PC-3 (cell line): ENCODE data around the gene PPP1R15A. TPM values are rescaled to one million over a fixed set of nuclear protein-coding genes. Genes with fewer than 3 reads are reported as not detected.

Source experiments
- ATAC-seq: fragments of 200-7000 bp; cut with Tn5 transposase; 2 replicates; pipeline ENCODE4 v1.9.1; 2020; ENCODE audit warnings: mild to moderate bottlenecking, moderate library complexity
- BruUV-seq: library from RNA; stranded (reverse); fragments of 400-500 nt; replicated peaks from 2 replicates; lab custom pipeline; 2021; lab: Mats Ljungman, UMichigan
- CTCF ChIA-PET: fragments of 300-600 bp; sonication (Branson Sonifier 250); formaldehyde crosslinking; loops from one replicate; lab custom pipeline; 2022; ENCODE audit warnings: antibody characterized with exemption; lab: Charles Lee
- POLR2A ChIA-PET: fragments of 300-600 bp; sonication (Branson Sonifier 250); formaldehyde crosslinking; loops from one replicate; lab custom pipeline; 2022; ENCODE audit warnings: antibody characterized with exemption; ENCODE audit not compliant: unreplicated experiment; lab: Charles Lee
- DNase-seq: peaks from one replicate; pipeline ENCODE4 v3.0.0-alpha.2; 2015
- H2AFZ ChIP-seq: fragments of 300-600 bp; sonication (generic); 2 replicates; pipeline ENCODE4 v1.6.0; 2016; ENCODE audit warnings: antibody characterized with exemption, low read length
- H3F3A ChIP-seq: fragments of 300-600 bp; sonication (generic); one replicate; pipeline ENCODE4 v1.6.0; 2017; ENCODE audit warnings: antibody characterized with exemption, low read length, control low read depth, mild to moderate bottlenecking; ENCODE audit not compliant: unreplicated experiment
- H3K27ac ChIP-seq: fragments of 300-600 bp; sonication (generic); 2 replicates; pipeline ENCODE4 v1.5.1; 2016; ENCODE audit warnings: mild to moderate bottlenecking, low read length
- H3K27me3 ChIP-seq: fragments of 300-600 bp; sonication (generic); 2 replicates; pipeline ENCODE4 v1.6.1; 2016; ENCODE audit warnings: low read length, mixed read lengths
- H3K36me3 ChIP-seq: fragments of 300-600 bp; sonication (generic); 2 replicates; pipeline ENCODE4 v1.6.1; 2016; ENCODE audit warnings: low read depth, mixed run types, low read length, mixed read lengths
- H3K4me1 ChIP-seq: fragments of 300-600 bp; sonication (generic); 2 replicates; pipeline ENCODE4 v1.5.1; 2016; ENCODE audit warnings: low read length; ENCODE audit not compliant: insufficient read depth
- H3K4me2 ChIP-seq: fragments of 300-600 bp; sonication (generic); 2 replicates; pipeline ENCODE4 v1.6.0; 2016; ENCODE audit warnings: low read length
- H3K4me3 ChIP-seq: fragments of 300-600 bp; sonication (generic); 2 replicates; pipeline ENCODE4 v1.5.1; 2016; ENCODE audit warnings: mild to moderate bottlenecking, low read length, mixed read lengths
- H3K79me2 ChIP-seq: fragments of 300-600 bp; sonication (generic); 2 replicates; pipeline ENCODE4 v1.6.1; 2017; ENCODE audit warnings: low read length, mixed read lengths
- H3K9ac ChIP-seq: fragments of 300-600 bp; sonication (generic); 2 replicates; pipeline ENCODE4 v1.6.0; 2016; ENCODE audit warnings: mild to moderate bottlenecking, low read length
- H3K9me2 ChIP-seq: fragments of 300-600 bp; sonication (generic); replicated peaks from 2 replicates; pipeline ENCODE4 v1.6.1; 2016; ENCODE audit warnings: mixed run types, low read length, mixed read lengths
- H3K9me3 ChIP-seq: fragments of 300-600 bp; sonication (generic); 2 replicates; pipeline ENCODE4 v1.6.1; 2016; ENCODE audit warnings: low read length, mixed read lengths
- H4K20me1 ChIP-seq: fragments of 300-600 bp; sonication (generic); 2 replicates; pipeline ENCODE4 v1.6.1; 2016; ENCODE audit warnings: low read length, mixed read lengths
- EZH2 ChIP-seq: fragments of 300-600 bp; sonication (generic); IDR thresholded peaks from one replicate; pipeline ENCODE4 v1.6.1; 2017; ENCODE audit warnings: antibody characterized with exemption, mild to moderate bottlenecking, low read length; ENCODE audit not compliant: unreplicated experiment
- EZH2phosphoT487 ChIP-seq: fragments of 300-600 bp; sonication (generic); IDR thresholded peaks from 2 replicates; pipeline ENCODE4 v1.6.1; 2018; ENCODE audit warnings: mild to moderate bottlenecking, antibody characterized with exemption, low read length, borderline replicate concordance
- intact Hi-C: fragments of 100-400 bp; cut with micrococcal nuclease; formaldehyde crosslinking; loops from 2 replicates; pipeline ENCODE4 v1.9.0; 2023
- total RNA-seq: library from RNA; depleted of rRNA; stranded (reverse); fragments of >200 nt; gene quantifications from 2 replicates; pipeline ENCODE4 v1.2.3, GENCODE V29; 2014
- TF ChIP-seq, protein P1 (sequence below): fragments of 300-600 bp; sonication (generic); conservative IDR thresholded peaks from 2 replicates; pipeline ENCODE4 v1.5.1; 2017; ENCODE audit warnings: antibody characterized with exemption, low read depth, mild to moderate bottlenecking, low read length

Gene PPP1R15A
- total RNA-seq, 1 experiment from 2014 or later = 78.0 TPM

DNA sequence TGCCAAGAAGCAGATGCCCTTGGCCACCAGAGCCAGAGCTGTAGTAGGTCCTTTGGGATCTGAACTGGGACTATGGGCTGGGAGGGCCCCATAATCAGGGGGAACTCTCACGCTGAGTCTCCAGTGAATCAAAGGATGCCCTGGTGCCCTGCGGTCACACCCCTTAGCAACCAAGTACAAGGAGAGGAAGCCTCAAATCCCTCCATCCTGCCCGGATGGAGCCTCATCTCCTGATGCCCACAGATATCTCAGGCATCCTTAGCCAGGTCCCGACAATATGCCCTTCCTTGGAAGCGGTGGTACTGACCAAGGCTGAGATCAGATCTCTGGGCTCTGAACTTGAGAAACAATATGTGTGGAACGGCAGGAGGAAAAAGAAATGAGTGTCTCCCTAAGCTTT, 5.5 kb upstream of the PPP1R15A start:
- ChIA-PET POLR2A (no interaction called here), CTCF (no interaction called here)
- BruUV-seq = no TSS peak
- Histone ChIP-seq H3K27me3 (no peaks in the 10 kb centered on the region), H3K4me2 (no peak overlapping the region), H4K20me1 (no peaks in the 10 kb centered on the region), H3K9me3 (no peaks in the 10 kb centered on the region), H3K9ac (no peak overlapping the region), H3K9me2 (no peaks in the 10 kb centered on the region), H3K79me2 (no peaks in the 10 kb centered on the region), H3K27ac (no peak overlapping the region), H3K4me3 (no peak overlapping the region), H3K4me1 (no peaks in the 10 kb centered on the region), H2AFZ (no peak overlapping the region), H3F3A (no peaks in the 10 kb centered on the region), H3K36me3 (no peaks in the 10 kb centered on the region)
- DNase-seq (no peak), ATAC-seq (no peak)
- intact Hi-C loops = no loop called here
- TF ChIP-seq EZH2phosphoT487 (no peak), EZH2 (no peak)
- TF ChIP-seq, protein P1, sequence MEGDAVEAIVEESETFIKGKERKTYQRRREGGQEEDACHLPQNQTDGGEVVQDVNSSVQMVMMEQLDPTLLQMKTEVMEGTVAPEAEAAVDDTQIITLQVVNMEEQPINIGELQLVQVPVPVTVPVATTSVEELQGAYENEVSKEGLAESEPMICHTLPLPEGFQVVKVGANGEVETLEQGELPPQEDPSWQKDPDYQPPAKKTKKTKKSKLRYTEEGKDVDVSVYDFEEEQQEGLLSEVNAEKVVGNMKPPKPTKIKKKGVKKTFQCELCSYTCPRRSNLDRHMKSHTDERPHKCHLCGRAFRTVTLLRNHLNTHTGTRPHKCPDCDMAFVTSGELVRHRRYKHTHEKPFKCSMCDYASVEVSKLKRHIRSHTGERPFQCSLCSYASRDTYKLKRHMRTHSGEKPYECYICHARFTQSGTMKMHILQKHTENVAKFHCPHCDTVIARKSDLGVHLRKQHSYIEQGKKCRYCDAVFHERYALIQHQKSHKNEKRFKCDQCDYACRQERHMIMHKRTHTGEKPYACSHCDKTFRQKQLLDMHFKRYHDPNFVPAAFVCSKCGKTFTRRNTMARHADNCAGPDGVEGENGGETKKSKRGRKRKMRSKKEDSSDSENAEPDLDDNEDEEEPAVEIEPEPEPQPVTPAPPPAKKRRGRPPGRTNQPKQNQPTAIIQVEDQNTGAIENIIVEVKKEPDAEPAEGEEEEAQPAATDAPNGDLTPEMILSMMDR = no peak

DNA sequence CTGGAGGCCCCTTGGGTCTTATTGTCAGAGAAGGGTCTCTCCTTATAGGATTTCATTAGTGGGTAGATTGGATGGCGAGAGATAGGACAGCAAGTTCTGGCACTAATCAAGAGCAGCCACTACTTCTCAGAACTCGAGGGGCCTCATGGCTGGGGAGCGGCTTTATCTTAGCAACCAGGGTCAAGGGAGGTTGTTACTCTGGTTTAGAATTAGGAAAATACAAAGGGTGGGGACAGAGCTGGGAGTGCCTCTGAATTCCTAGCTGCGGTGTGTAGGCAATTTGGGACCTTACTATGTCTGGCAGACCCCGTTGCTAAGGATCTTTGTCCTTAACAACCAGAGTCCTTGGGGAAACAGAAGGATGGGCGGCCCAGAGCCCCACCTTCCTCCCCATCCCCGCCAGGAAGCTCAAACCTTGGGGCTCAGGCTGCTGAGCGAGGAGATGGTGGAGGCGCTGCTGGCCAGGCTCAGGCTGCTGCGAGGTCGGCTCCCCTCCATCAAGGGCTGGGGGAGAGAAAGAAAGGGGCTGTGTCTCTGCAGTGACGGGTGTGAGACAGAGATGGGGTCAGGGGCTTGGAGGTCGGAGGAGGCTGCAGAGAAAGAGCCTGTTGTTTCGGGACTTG, 5.0 kb upstream of the PPP1R15A start:
- Histone ChIP-seq H3K79me2 (peaks cover under 1% of the 10 kb centered on the region), H3K27ac (no peak overlapping the region), H3K36me3 (no peaks in the 10 kb centered on the region), H3K4me3 (no peak overlapping the region), H4K20me1 (no peaks in the 10 kb centered on the region), H3K4me2 (no peak overlapping the region), H3F3A (no peaks in the 10 kb centered on the region), H3K4me1 (no peaks in the 10 kb centered on the region), H3K9me2 (no peaks in the 10 kb centered on the region), H3K27me3 (no peaks in the 10 kb centered on the region), H3K9me3 (no peaks in the 10 kb centered on the region), H3K9ac (no peak overlapping the region), H2AFZ (no peak overlapping the region)
- DNase-seq = no peak
- no TSS peak for BruUV-seq
- CTCF ChIA-PET = interaction anchor here (0.7 kb wide), 1 partner anchor 27 kb away, joined by 3 read pairs; no protein-coding TSS in a partner anchor
- no peak for ATAC-seq
- intact Hi-C loops = no loop called here
- TF ChIP-seq EZH2 = no peak
- TF ChIP-seq, protein P1 = no peak
- POLR2A ChIA-PET = no interaction called here

- Histone ChIP-seq H3K27ac (no peak overlapping the region), H3K4me1 (no peaks in the 10 kb centered on the region), H3K79me2 (peaks cover 5% of the 10 kb centered on the region), H3K4me3 (no peak overlapping the region), H3K27me3 (no peaks in the 10 kb centered on the region), H3K36me3 (no peaks in the 10 kb centered on the region), H3K9ac (no peak overlapping the region), H2AFZ (no peak overlapping the region), H3F3A (no peaks in the 10 kb centered on the region), H3K9me3 (no peaks in the 10 kb centered on the region), H3K4me2 (no peak overlapping the region), H3K9me2 (no peaks in the 10 kb centered on the region), H4K20me1 (peaks cover 4% of the 10 kb centered on the region)
- CTCF ChIA-PET = interaction anchor here (0.7 kb wide), 1 partner anchor 28 kb away, joined by 3 read pairs; no protein-coding TSS in a partner anchor
- no TSS peak for BruUV-seq
- no peak for ATAC-seq
- TF ChIP-seq, protein P1 = no peak
- TF ChIP-seq EZH2 = no peak
- no peak for TF ChIP-seq EZH2phosphoT487
- DNase-seq = no peak
- POLR2A ChIA-PET = no interaction called here
- intact Hi-C loops = no loop called here
These were observed 4.5 kb upstream of the PPP1R15A start for GRCh38 chr19:48867746-48868113.
